Ovary (tissue), 9 donors: ENCODE measurements around the gene GGT6. TPM values are rescaled to one million over a fixed set of nuclear protein-coding genes. Genes with fewer than 3 reads are reported as not detected.

Experiments
- DNase-seq, 5 donors: peaks; one replicate each; pipeline ENCODE4 v3.0.0-alpha.2; 2019 to 2020
- H3K27ac ChIP-seq, 2 donors: fragments of 200-600 bp; one replicate each; pipeline versions ENCODE4 v1.5.1 to v1.8.0; 2019 to 2022
- H3K27me3 ChIP-seq: fragments of 200-600 bp; one replicate; pipeline ENCODE4 v1.8.0; 2022
- H3K36me3 ChIP-seq: fragments of 200-600 bp; sonication (generic); one replicate; pipeline ENCODE4 v1.5.1; 2019
- H3K4me1 ChIP-seq: one replicate; pipeline ENCODE4 v1.8.1; 2013; ENCODE audit warnings: mild to moderate bottlenecking, moderate library complexity; ENCODE audit not compliant: insufficient read depth
- H3K4me3 ChIP-seq: fragments of 200-600 bp; sonication (generic); one replicate; pipeline ENCODE4 v1.5.1; 2017
- H3K9me3 ChIP-seq, 2 donors: fragments of 200-600 bp in 1 of 2; sonication (generic) in 1 of 2; one replicate each; pipeline versions ENCODE4 v1.5.1 to v1.8.1; 2013 to 2019; ENCODE audit warnings: mild to moderate bottlenecking in 1 of 2, moderate library complexity in 1 of 2
- EP300 ChIP-seq: sonication (generic); formaldehyde crosslinking; IDR thresholded peaks from one replicate; pipeline ENCODE4 v1.6.1; 2017; ENCODE audit warnings: antibody characterized with exemption
- POLR2A ChIP-seq: fragments of 450-650 bp; IDR thresholded peaks from one replicate; pipeline ENCODE4 v1.6.1; 2017; ENCODE audit warnings: antibody characterized with exemption, mild to moderate bottlenecking, moderate library complexity
- WGBS, 3 donors: extraction: QIAGEN DNeasy Blood & Tissue Kit in 1 of 3; methylation state at CpG; one replicate each; pipeline versions ENCODE4 v1.1.5 to v1.1.7; 2013 to 2017; 5-methylcytosine and 5-hydroxymethylcytosine counted together
- intact Hi-C, 4 donors: fragments of 100-400 bp; cut with DNase I; formaldehyde crosslinking; loops; one replicate each; pipeline versions ENCODE4 v1.11.0 to v1.15.1; 2022 to 2023
- polyA plus RNA-seq, 2 donors: library from polyadenylated mRNA; stranded (reverse); fragments of 200-250 nt in 1 of 2; fragments of 350-450 nt in 1 of 2; fragmentation: Illumina TruSeq in 1 of 2; extraction: RNeasy Lipid Tissue Mini Kit (QIAGEN cat#74804) in 1 of 2; gene quantifications; one replicate each; pipeline ENCODE4 v1.2.3, GENCODE V29; 2013 to 2014
- total RNA-seq, 7 donors: library from RNA; depleted of rRNA in 2 of 7; stranded (reverse); fragments of >200 nt in 2 of 7; fragmentation: NEBNext Ultra II Directional in 3 of 7; extraction: Animal tissue kit (Norgen Biotek cat#: 25700) in 3 of 7; gene quantifications; one replicate each; pipeline versions ENCODE4 v1.1.0 to v1.2.4, GENCODE V29; 2016 to 2023
- TF ChIP-seq, protein P1 (sequence below), 3 donors: fragments of 450-650 bp in 2 of 3; fragments of 200-600 bp in 1 of 3; IDR thresholded peaks; one replicate each; pipeline versions ENCODE4 v1.5.1 to v1.8.0; 2016 to 2022; ENCODE audit warnings: antibody characterized with exemption in 3 of 3, mild to moderate bottlenecking in 1 of 3
- donor health status: DM: no; HTN: no; CAD: no; lungs with moderate emphysema.
- donor health status: DM: no; HTN: no; CAD: no.
- donor health status: Bipolar disorder and iron deficiency.
- donor health status: DM: yes; HTN: yes; CAD: no.
- donor health status: DM: no; HTN: no; CAD: no.
- donor health status: DM: yes; HTN: yes; CAD: no.

GGT6 gene
- total and polyA plus RNA-seq, 9 donors: 0.08 to 31.5 (median 1.1) TPM

DNA sequence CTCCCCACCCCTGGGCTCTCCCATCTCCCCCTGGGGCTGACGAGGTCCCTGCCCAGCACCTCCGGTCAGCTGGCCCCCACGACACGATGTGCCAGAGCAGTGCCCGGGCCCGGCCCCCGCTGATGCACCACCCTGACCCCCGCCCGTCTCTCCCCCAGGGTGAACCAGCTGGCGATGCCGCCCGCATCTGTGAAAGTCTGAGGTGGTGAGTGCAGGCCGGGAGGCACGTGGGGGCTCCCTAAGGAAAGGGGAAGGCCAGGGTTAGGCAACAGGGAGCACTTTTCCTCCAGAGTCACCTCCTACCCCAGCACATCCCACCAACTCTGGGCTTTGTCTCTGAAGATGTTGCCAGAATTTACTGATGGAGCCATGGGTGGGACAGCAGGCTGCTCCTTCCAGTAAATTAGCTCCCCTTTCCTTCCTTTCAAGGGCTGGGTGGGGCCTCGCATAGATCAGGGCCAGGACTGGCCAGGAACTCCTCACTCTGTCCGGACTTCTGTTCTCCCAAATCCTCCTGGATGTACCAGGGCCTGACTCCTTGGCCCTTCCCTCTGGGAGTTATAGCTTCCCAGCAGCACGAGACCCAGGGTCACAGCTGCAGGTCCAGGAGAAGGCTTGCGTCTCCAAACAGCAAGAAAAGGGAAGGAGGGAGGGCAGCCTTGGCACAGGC, 23.5 kb downstream of the GGT6 start:
- peak in 2 of 5 donors; percentile 43 to 63 for DNase-seq
- Histone ChIP-seq H3K4me3 (no peak overlapping the region), H3K27me3 (no peaks in the 10 kb centered on the region), H3K36me3 (no peaks in the 10 kb centered on the region), H3K4me1 (peaks cover 14% of the 10 kb centered on the region), H3K27ac (no peak overlapping the region), H3K9me3 (no peaks in the 10 kb centered on the region)
- 16 to 22% (median 20%) methylated on average over 18 of the region's 18 CpGs for WGBS, 3 donors
- intact Hi-C loops: no loop called here
- TF ChIP-seq EP300: peak; percentile 38
- TF ChIP-seq, protein P1, sequence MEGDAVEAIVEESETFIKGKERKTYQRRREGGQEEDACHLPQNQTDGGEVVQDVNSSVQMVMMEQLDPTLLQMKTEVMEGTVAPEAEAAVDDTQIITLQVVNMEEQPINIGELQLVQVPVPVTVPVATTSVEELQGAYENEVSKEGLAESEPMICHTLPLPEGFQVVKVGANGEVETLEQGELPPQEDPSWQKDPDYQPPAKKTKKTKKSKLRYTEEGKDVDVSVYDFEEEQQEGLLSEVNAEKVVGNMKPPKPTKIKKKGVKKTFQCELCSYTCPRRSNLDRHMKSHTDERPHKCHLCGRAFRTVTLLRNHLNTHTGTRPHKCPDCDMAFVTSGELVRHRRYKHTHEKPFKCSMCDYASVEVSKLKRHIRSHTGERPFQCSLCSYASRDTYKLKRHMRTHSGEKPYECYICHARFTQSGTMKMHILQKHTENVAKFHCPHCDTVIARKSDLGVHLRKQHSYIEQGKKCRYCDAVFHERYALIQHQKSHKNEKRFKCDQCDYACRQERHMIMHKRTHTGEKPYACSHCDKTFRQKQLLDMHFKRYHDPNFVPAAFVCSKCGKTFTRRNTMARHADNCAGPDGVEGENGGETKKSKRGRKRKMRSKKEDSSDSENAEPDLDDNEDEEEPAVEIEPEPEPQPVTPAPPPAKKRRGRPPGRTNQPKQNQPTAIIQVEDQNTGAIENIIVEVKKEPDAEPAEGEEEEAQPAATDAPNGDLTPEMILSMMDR (IDR thresholded peaks at IDR 0.05): no peak

DNA sequence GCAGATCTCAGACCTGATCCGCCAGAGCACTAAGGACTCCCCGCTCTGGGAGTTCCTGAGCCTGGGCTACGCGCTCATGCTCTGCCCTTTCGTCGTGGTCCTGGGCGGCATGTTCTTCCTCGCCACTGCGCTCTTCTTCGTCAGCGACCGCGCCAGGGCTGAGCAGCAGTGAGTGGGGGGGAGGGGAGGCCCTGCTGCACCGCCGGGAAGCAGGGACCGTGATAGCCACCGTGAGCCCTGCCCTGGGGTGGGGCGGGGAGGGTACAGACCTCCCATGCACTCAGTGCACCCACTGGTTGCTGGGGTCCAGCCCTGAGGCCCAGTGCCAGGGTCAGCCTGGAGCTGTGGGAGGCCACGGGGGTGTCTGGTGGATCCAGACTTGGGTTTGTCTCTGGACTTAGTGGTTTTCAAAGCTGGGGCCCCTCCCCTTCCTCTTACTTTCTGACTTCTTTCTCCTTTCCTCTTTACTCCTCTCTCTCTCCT, 24.1 kb downstream of the GGT6 start:
- intact Hi-C loops: no loop called here
- H3K27ac ChIP-seq: no peak overlapping the region
- H3K4me3 ChIP-seq: peak overlapping the region; percentile 12
- H3K27me3 ChIP-seq: no peaks in the 10 kb centered on the region
- peak in 3 of 5 donors; percentile 30 to 62 (median 42) for DNase-seq
- WGBS, 3 donors: 8 to 40% (median 27%) methylated on average over 19 of the region's 19 CpGs
- peaks cover 14% of the 10 kb centered on the region for H3K4me1 ChIP-seq
- H3K9me3 ChIP-seq: no peaks in the 10 kb centered on the region
- H3K36me3 ChIP-seq: no peaks in the 10 kb centered on the region
- no peak for TF ChIP-seq EP300
- TF ChIP-seq, protein P1 (IDR thresholded peaks at IDR 0.05): no peak
- no peak for TF ChIP-seq POLR2A

DNA sequence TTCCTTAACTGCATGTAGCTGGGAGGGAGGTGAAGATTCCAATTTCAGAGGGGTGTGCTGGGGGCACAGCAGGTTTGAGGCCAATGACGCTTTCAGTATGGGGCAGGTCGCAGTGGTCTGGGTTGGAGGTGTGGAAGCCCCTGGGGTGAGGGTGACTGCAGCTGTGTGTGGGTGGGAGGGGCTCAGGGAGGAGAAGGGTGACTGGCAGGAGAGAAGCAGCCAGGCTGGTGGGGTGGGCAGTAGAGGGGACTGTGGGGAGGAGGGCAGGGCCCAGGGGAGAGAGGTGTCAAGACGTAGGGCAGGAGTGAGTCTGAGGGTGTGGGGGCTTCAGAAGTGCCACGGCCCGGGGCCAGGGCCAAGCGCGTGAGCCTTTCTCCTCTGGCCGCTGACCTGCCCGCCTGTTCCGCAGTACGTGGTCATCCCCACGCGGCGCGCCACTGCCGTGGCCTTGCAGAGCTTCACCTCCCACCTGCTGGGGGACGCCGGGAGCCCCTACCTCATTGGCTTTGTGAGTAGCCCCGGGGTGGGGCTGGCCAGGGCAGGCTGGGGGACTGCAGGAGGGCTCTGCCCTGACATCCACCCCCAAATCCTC, 24.6 kb downstream of the GGT6 start:
- intact Hi-C loops: no loop called here
- DNase-seq: peak in 2 of 5 donors; percentile 41 to 61
- TF ChIP-seq POLR2A: no peak
- no peak for TF ChIP-seq EP300
- TF ChIP-seq, protein P1 (IDR thresholded peaks at IDR 0.05): no peak
- no peaks in the 10 kb centered on the region for H3K27me3 ChIP-seq
- peaks cover 14% of the 10 kb centered on the region for H3K4me1 ChIP-seq
- H3K4me3 ChIP-seq: peak overlapping the region; percentile 12
- H3K9me3 ChIP-seq: no peaks in the 10 kb centered on the region
- 22 to 47% (median 27%) methylated on average over 19 of the region's 19 CpGs for WGBS, 3 donors
- H3K27ac ChIP-seq: no peak overlapping the region
- H3K36me3 ChIP-seq: no peaks in the 10 kb centered on the region

DNA sequence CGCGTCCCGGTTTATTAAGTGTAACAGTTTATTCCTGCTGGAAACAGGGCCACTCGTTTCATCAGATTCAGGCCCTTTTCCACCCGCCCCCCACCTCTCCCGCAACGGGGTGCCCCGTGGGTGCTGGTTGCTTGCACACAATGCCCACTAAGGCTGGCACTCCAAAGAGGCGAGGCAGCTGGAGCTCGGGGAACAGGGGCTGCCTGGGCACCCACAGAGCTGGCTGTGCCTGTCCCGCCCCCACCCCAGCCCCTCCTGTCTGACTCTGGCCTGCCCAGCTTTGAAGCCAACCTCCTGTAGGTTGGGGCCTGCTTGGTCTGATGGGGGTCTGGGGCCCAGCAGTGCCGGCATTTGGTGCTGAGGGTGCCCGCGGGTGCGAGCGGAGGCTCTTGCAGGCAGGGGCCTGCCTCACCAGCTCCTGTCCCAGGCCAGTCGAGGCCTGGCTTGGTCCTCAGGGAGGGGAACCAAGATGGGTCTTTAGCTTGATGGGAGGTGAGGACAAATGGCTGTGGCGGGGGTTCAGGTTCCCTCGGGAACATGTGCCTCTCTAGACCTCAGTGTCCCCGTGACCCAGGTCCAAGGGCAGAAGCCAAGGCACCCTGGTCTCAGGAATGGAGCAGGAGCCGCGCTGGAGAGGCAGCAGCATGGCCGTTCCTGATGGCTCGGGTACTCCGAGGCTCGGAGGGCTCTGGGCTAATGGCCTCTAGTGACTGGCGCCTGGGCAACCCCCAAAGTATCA, 25.3 kb downstream of the GGT6 start:
- Histone ChIP-seq H3K4me1 (peaks cover 14% of the 10 kb centered on the region), H3K27me3 (no peaks in the 10 kb centered on the region), H3K36me3 (no peaks in the 10 kb centered on the region), H3K27ac (no peak overlapping the region), H3K9me3 (no peaks in the 10 kb centered on the region), H3K4me3 (no peak overlapping the region)
- intact Hi-C loops: no loop called here
- DNase-seq: peak in 2 of 5 donors; percentile 26 to 38
- TF ChIP-seq EP300 (no peak), POLR2A (no peak)
- TF ChIP-seq, protein P1 (IDR thresholded peaks at IDR 0.05): no peak
- 64 to 82% (median 71%) methylated on average over 22 to 27 of the region's 27 CpGs for WGBS, 3 donors
